SU-DHL-6 (cell line): Measurements from ENCODE around the gene GATM.

Experiments
- CTCF ChIP-seq: fragments of 200-600 bp; sonication (generic); IDR thresholded peaks from one replicate; pipeline ENCODE4 v1.5.1; 2017; ENCODE audit warnings: antibody characterized with exemption, mild to moderate bottlenecking, low read length, moderate library complexity; ENCODE audit not compliant: insufficient read depth, poor library complexity, severe bottlenecking
- EZH2phosphoT487 ChIP-seq: fragments of 200-600 bp; sonication (generic), shearing (Covaris generic); conservative IDR thresholded peaks from 2 replicates; pipeline ENCODE4 v1.6.1; 2018; ENCODE audit warnings: mild to moderate bottlenecking, antibody characterized with exemption, low read length, moderate library complexity, mixed read lengths

- TF ChIP-seq CTCF (no peak), EZH2phosphoT487 (no peak)
These were observed 7.2 kb upstream of the GATM start for GRCh38 chr15:45385590-45385989.
